HG02763 (cell line): ENCODE measurements around the gene POU5F1.

ENCODE experiments used
- ATAC-seq: cut with Tn5 transposase; IDR thresholded peaks from one replicate; pipeline ENCODE4 v1.9.1; 2021; ENCODE audit warnings: mild to moderate bottlenecking, moderate library complexity; ENCODE audit not compliant: unreplicated experiment

Gene POU5F1

GRCh38 chr6:31144296-31144969 lies 26.0 kb downstream of the POU5F1 start:
- no peak for ATAC-seq

GRCh38 chr6:31143148-31143547 lies 27.3 kb downstream of the POU5F1 start:
- ATAC-seq, result no peak

GRCh38 chr6:31142361-31142761 lies 28.1 kb downstream of the POU5F1 start:
- no peak for ATAC-seq

GRCh38 chr6:31140643-31141042 lies 29.8 kb downstream of the POU5F1 start:
- ATAC-seq, result no peak

- ATAC-seq, result no peak
Measured at GRCh38 chr6:31139599-31139998, 30.9 kb downstream of the POU5F1 start.

GRCh38 chr6:31138982-31139381 lies 31.5 kb downstream of the POU5F1 start, which contains the start of gene PSORS1C2:
Gene PSORS1C2, minus strand, starts transcription at chr6:31139066. Its CDS starts 40 bp downstream, at chr6:31139026.
- no peak for ATAC-seq

GRCh38 chr6:31135710-31136109 lies 34.8 kb downstream of the POU5F1 start:
- no peak for ATAC-seq

GRCh38 chr6:31132806-31133205 lies 37.7 kb downstream of the POU5F1 start:
- ATAC-seq, result no peak

- ATAC-seq, result no peak
Measured at GRCh38 chr6:31131595-31131994, 38.9 kb downstream of the POU5F1 start.

GRCh38 chr6:31130751-31131150 lies 39.7 kb downstream of the POU5F1 start:
- ATAC-seq, result no peak

- no peak for ATAC-seq
Measured at GRCh38 chr6:31129130-31129529, 41.4 kb downstream of the POU5F1 start.

- ATAC-seq, result no peak
Measured at GRCh38 chr6:31128093-31128676, 42.3 kb downstream of the POU5F1 start.

- no peak for ATAC-seq
Measured at GRCh38 chr6:31126396-31127175, 43.9 kb downstream of the POU5F1 start.

GRCh38 chr6:31125586-31126363 lies 44.7 kb downstream of the POU5F1 start:
- no peak for ATAC-seq

- ATAC-seq, result no peak
Measured at GRCh38 chr6:31125162-31125561, 45.3 kb downstream of the POU5F1 start.

GRCh38 chr6:31122791-31123706 lies 47.4 kb downstream of the POU5F1 start:
- ATAC-seq, result no peak

GRCh38 chr6:31121131-31121790 lies 49.2 kb downstream of the POU5F1 start:
- no peak for ATAC-seq

- no peak for ATAC-seq
Measured at GRCh38 chr6:31120151-31120915, 50.1 kb downstream of the POU5F1 start, which contains the start of gene CDSN. Gene CDSN, minus strand, starts transcription at chr6:31120446. Its CDS starts 27 bp downstream, at chr6:31120419.

- no peak for ATAC-seq
Measured at GRCh38 chr6:31118178-31118577, 52.3 kb downstream of the POU5F1 start.
